ENCODE results near the gene FBXW11. TPM values are rescaled to one million over a fixed set of nuclear protein-coding genes. Genes with fewer than 3 reads are reported as not detected.
A peak's percentile ranks its signal among the peaks of the same experiment; 100 is the strongest.
"Not testable (repeated sequence)": the region's sequence is repeated elsewhere in the genome, so short reads cannot be mapped to it uniquely, and the experiment has no call there.

The FBXW11 gene
- total RNA-seq, 1 donor from 2014 or later = 52.5 TPM

DNA sequence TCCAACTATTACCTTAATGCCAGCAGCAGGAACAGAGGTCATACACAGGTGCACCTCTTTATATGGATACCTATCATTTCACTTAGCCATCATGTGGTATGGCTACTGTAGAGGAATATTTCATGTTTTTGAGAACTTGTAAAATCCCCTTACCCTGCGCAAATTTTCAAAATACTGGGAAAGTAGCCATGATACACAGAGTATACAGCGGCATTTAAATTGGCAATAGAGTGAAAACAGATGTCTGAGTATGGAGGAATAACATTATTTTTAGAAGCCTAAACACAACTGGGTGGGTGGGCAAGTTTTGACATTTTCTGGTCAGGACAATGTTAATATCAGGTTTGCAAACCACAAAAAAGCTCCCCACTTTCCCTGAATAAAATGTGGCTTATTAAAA lies 111.4 kb downstream of the FBXW11 start:
- peaks cover 13% of the 10 kb centered on the region for H3K36me3 Mint-ChIP-seq
- H3K27me3 Mint-ChIP-seq = no peaks in the 10 kb centered on the region
- no peak for DNase-seq (ENCODE audit: extremely low spot score, unreplicated experiment)
- H3K27ac Mint-ChIP-seq = no peak overlapping the region
- no peak for TF ChIP-seq CTCF (conservative IDR thresholded peaks at IDR 0.05)
- H3K4me1 Mint-ChIP-seq (ENCODE audit: unreplicated experiment) = peaks cover 19% of the 10 kb centered on the region
- no peak overlapping the region for H3K4me3 Mint-ChIP-seq
- no peaks in the 10 kb centered on the region for H3K9me3 Mint-ChIP-seq

DNA sequence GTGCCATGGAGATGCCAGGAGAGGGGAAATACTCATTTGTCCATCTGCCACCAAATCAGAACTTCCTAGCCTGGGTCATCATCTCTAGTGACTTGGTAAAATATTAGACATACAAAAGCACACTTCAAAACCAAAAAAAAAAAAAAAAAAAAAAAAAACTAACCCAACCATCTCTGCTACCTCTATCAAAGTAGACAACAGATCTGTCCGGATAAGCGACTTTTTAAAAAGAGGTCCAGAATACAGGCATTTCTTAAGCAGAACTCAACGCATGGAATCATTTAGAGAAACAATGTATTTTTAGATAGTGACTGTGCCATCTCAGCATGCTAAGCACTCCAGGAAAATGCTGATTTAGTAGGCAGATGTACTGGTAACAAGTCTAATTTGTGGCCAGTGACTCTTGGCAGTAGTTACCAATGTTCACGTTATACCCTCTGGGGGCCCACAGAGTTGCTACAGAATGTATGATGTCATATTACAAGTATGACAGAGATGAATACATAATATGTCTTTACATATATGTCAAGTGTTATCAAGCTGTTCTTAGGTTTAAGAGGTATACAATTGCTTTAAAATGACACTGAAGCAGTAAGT lies 113.0 kb downstream of the FBXW11 start:
- no peak overlapping the region for H3K4me3 Mint-ChIP-seq
- H3K4me1 Mint-ChIP-seq (ENCODE audit: unreplicated experiment) = peaks cover 19% of the 10 kb centered on the region
- H3K27ac Mint-ChIP-seq = peak overlapping the region; percentile 80

GRCh38 chr5:171891595-171891994 lies 114.8 kb downstream of the FBXW11 start:
- H3K27ac Mint-ChIP-seq = no peak overlapping the region
- H3K27me3 Mint-ChIP-seq = no peaks in the 10 kb centered on the region
- H3K4me3 Mint-ChIP-seq = no peak overlapping the region
- peaks cover 16% of the 10 kb centered on the region for H3K36me3 Mint-ChIP-seq
- H3K4me1 Mint-ChIP-seq (ENCODE audit: unreplicated experiment) = peaks cover 19% of the 10 kb centered on the region
- DNase-seq (ENCODE audit: extremely low spot score, unreplicated experiment) = no peak
- H3K9me3 Mint-ChIP-seq = no peaks in the 10 kb centered on the region
- TF ChIP-seq CTCF (conservative IDR thresholded peaks at IDR 0.05) = no peak

More for the DNA sequence above, 113.0 kb downstream of the FBXW11 start:
- peaks cover 18% of the 10 kb centered on the region for H3K36me3 Mint-ChIP-seq
- TF ChIP-seq CTCF (conservative IDR thresholded peaks at IDR 0.05) = no peak
- H3K27me3 Mint-ChIP-seq = no peaks in the 10 kb centered on the region
- DNase-seq (ENCODE audit: extremely low spot score, unreplicated experiment) = no peak
- no peaks in the 10 kb centered on the region for H3K9me3 Mint-ChIP-seq

DNA sequence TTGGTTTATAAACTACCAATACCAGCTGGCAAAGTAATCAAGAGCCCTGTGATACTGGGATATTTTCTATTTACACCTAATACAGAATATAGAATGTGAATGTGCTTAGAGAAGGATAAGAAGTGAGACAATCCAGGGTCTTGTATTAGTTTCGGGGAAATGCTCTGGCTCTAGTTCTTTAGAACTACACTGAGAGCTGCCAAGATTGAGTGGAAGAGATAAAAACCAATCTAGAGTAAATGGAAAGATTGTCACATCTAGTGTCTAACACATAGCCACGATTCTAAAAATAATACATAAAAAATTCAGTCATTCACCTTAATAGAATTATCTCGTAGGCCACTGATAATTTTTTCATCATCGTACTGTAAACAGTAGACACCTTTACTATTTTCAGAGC lies 115.3 kb downstream of the FBXW11 start:
- Mint-ChIP-seq H3K27ac (no peak overlapping the region), H3K36me3 (peaks cover 13% of the 10 kb centered on the region), H3K9me3 (no peaks in the 10 kb centered on the region), H3K4me3 (no peak overlapping the region), H3K4me1 (ENCODE audit: unreplicated experiment) (peaks cover 15% of the 10 kb centered on the region), H3K27me3 (no peaks in the 10 kb centered on the region)
- no peak for DNase-seq (ENCODE audit: extremely low spot score, unreplicated experiment)
- TF ChIP-seq CTCF (conservative IDR thresholded peaks at IDR 0.05) = no peak

DNA sequence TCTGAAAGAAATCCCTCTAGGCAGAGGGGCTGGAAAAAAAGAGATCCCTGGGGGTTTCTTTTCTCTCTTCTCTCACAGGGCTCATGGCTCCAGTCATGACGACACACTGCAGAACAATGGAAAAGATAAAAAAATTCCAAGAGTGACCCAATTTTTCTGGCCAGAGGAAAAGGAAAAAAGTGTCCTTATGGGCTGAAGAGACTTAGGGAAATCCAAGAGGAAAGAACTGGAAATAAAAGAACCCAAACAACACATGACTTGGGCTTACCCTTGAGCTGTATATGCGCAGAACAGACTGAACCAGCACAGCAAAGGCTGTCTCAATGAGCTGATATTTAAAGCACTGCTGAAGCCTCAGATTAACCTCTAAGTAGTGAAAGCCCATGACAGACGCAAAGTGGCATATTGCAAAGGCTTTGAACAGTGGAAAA lies 118.4 kb downstream of the FBXW11 start:
- Mint-ChIP-seq H3K36me3 (peaks cover 32% of the 10 kb centered on the region), H3K9me3 (no peaks in the 10 kb centered on the region), H3K27ac (no peak overlapping the region), H3K4me3 (no peak overlapping the region), H3K27me3 (no peaks in the 10 kb centered on the region), H3K4me1 (ENCODE audit: unreplicated experiment) (no peaks in the 10 kb centered on the region)
- no peak for DNase-seq (ENCODE audit: extremely low spot score, unreplicated experiment)
- no peak for TF ChIP-seq CTCF (conservative IDR thresholded peaks at IDR 0.05)

GRCh38 chr5:171886037-171886436 lies 120.4 kb downstream of the FBXW11 start:
- peaks cover 32% of the 10 kb centered on the region for H3K36me3 Mint-ChIP-seq
- H3K27me3 Mint-ChIP-seq; H3K27ac Mint-ChIP-seq; DNase-seq (ENCODE audit: extremely low spot score, unreplicated experiment); H3K4me3 Mint-ChIP-seq; H3K9me3 Mint-ChIP-seq; H3K4me1 Mint-ChIP-seq (ENCODE audit: unreplicated experiment): not testable (repeated sequence)
